K562 (cell line): ENCODE data around the gene ANHX. TPM values are rescaled to one million over a fixed set of nuclear protein-coding genes. Genes with fewer than 3 reads are reported as not detected.

Source experiments
- ATAC-seq: fragments of 200-7000 bp; cut with Tn5 transposase; 3 replicates; pipeline ENCODE4 v1.9.1; 2020; ENCODE audit warnings: moderate library complexity
- BruUV-seq: library from RNA; stranded (reverse); fragments of 400-500 nt; replicated peaks from 2 replicates; lab custom pipeline; 2021; lab: Mats Ljungman, UMichigan
- CTCF ChIA-PET: fragments of 300-600 bp; formaldehyde crosslinking; extraction: SDS; loops from one replicate; lab custom pipeline; 2021; ENCODE audit warnings: low intra/inter-chr PET ratio; lab: Yijun Ruan, JAX
- POLR2A ChIA-PET: fragments of 300-600, 350-650 bp; sonication (Branson Sonifier 250); formaldehyde crosslinking; extraction: SDS; loops from one replicate; lab custom pipeline; 2021; ENCODE audit warnings: antibody characterized with exemption, inconsistent platforms; lab: Yijun Ruan, JAX
- DNase-seq, 4 experiments: peaks; one replicate each; pipeline versions ENCODE4 v3.0.0 to v3.0.0-alpha.2; 2011 to 2018; ENCODE audit warnings: low spot score in 3 of 4, mixed read lengths in 3 of 4; ENCODE audit errors: extremely low read depth in 1 of 4
- FAIRE-seq: peaks from 2 replicates; lab custom pipeline; 2011; peaks lifted over from hg19 to GRCh38; lab: Jason Lieb, UNC
- H2AFZ ChIP-seq: 2 replicates; pipeline ENCODE4 v1.6.0; 2011; ENCODE audit warnings: low read depth, low read length, control low read depth, inconsistent platforms
- H3K27ac ChIP-seq: fragments of 200-600 bp; 3 replicates; pipeline ENCODE4 v1.8.0; 2011; ENCODE audit warnings: low read depth, mild to moderate bottlenecking, control low read depth, inconsistent platforms, low read length, moderate library complexity, mixed read lengths; ENCODE audit errors: extremely low read depth
- H3K27me3 ChIP-seq, 2 experiments: fragments of 300-600 bp in 1 of 2; 2 replicates in 1 of 2; 3 replicates in 1 of 2; pipeline versions ENCODE4 v1.6.0 to v1.8.0; 2011; ENCODE audit warnings: inconsistent platforms in 2 of 2, low read length in 2 of 2, mild to moderate bottlenecking in 1 of 2, mixed read lengths in 1 of 2, moderate library complexity in 1 of 2; ENCODE audit not compliant: control insufficient read depth in 2 of 2, insufficient read depth in 2 of 2
- H3K36me3 ChIP-seq: fragments of 300-600 bp; 3 replicates; pipeline ENCODE4 v1.8.0; 2011; ENCODE audit warnings: mild to moderate bottlenecking, low read length, inconsistent platforms; ENCODE audit not compliant: control insufficient read depth, insufficient read depth
- H3K4me1 ChIP-seq, 2 experiments: fragments of 200-600 bp in 1 of 2; replicated peaks in 1 of 2; 2 replicates in 1 of 2; 3 replicates in 1 of 2; pipeline versions ENCODE4 v1.5.1 to v1.8.0; 2011; ENCODE audit warnings: inconsistent platforms in 2 of 2, low read length in 2 of 2, mild to moderate bottlenecking in 1 of 2, mixed read lengths in 1 of 2, moderate library complexity in 1 of 2; ENCODE audit not compliant: control insufficient read depth in 2 of 2, insufficient read depth in 2 of 2
- H3K4me2 ChIP-seq: 2 replicates; pipeline ENCODE4 v1.6.1; 2011; ENCODE audit warnings: low read length, control low read depth, inconsistent platforms, mixed read lengths; ENCODE audit not compliant: insufficient read depth
- H3K4me3 ChIP-seq: fragments of 200-600 bp; sonication (generic), shearing (Covaris generic); 2 replicates; pipeline ENCODE4 v1.5.1; 2016; ENCODE audit warnings: control low read depth, inconsistent platforms
- H3K79me2 ChIP-seq: fragments of 200-600 bp; 3 replicates; pipeline ENCODE4 v1.8.0; 2011; ENCODE audit warnings: low read length, inconsistent platforms; ENCODE audit not compliant: control insufficient read depth, insufficient read depth
- H3K9ac ChIP-seq, 2 experiments: 2 replicates each; pipeline versions ENCODE4 v1.6.0 to v1.6.1; 2011; ENCODE audit warnings: low read depth in 2 of 2, low read length in 2 of 2, control low read depth in 1 of 2, inconsistent platforms in 1 of 2, mild to moderate bottlenecking in 1 of 2, mixed read lengths in 1 of 2; ENCODE audit not compliant: insufficient read depth in 1 of 2
- H3K9me1 ChIP-seq: one replicate; pipeline ENCODE4 v1.6.0; 2011; ENCODE audit warnings: inconsistent platforms, mild to moderate bottlenecking, low read length, moderate library complexity; ENCODE audit not compliant: control insufficient read depth, insufficient read depth
- H3K9me3 ChIP-seq: replicated peaks from 2 replicates; pipeline ENCODE4 v1.5.1; 2011; ENCODE audit warnings: low read depth, low read length, inconsistent platforms; ENCODE audit not compliant: control insufficient read depth, insufficient read depth
- H4K20me1 ChIP-seq: replicated peaks from 2 replicates; pipeline ENCODE4 v1.6.1; 2011; ENCODE audit warnings: low read length, inconsistent platforms, mixed read lengths; ENCODE audit not compliant: control insufficient read depth, insufficient read depth
- ADNP ChIP-seq: fragments of 200-800 bp; sonication (Bioruptor generic); IDR thresholded peaks from 2 replicates; pipeline ENCODE4 v1.6.1; 2016; ENCODE audit warnings: missing genetic modification characterization, missing compliant biosample characterization
- CBFB ChIP-seq: sonication (generic); formaldehyde crosslinking; IDR thresholded peaks from 2 replicates; pipeline ENCODE4 v1.4.0; 2020; ENCODE audit warnings: mild to moderate bottlenecking, missing genetic modification reagents
- CBX2 ChIP-seq: fragments of 200-600 bp; sonication (generic); IDR thresholded peaks from one replicate; pipeline ENCODE4 v1.6.1; 2012; ENCODE audit warnings: mild to moderate bottlenecking, low read length, inconsistent platforms; ENCODE audit not compliant: insufficient read depth, poor library complexity, severe bottlenecking
- CEBPB ChIP-seq: fragments of 450-650 bp; IDR thresholded peaks from 2 replicates; pipeline ENCODE4 v1.6.1; 2016; ENCODE audit warnings: missing genetic modification characterization, missing compliant biosample characterization
- HDAC6 ChIP-seq: IDR thresholded peaks from 2 replicates; pipeline ENCODE4 v1.6.1; 2012; ENCODE audit warnings: low read depth, mild to moderate bottlenecking, control low read depth, inconsistent platforms, low read length, moderate library complexity
- HIVEP1 ChIP-seq: fragments of 250-450 bp; sonication (Bioruptor Pico); IDR thresholded peaks from 2 replicates; pipeline ENCODE4 v1.4.0; 2020; ENCODE audit warnings: mild to moderate bottlenecking
- SREBF2 ChIP-seq: sonication (generic); formaldehyde crosslinking; IDR thresholded peaks from 2 replicates; pipeline ENCODE4 v1.4.0; 2020; ENCODE audit warnings: mild to moderate bottlenecking, missing genetic modification reagents
- ZNF785 ChIP-seq: fragments of 250-450 bp; sonication (Bioruptor Pico); IDR thresholded peaks from 2 replicates; pipeline ENCODE4 v1.4.0; 2020; ENCODE audit warnings: mild to moderate bottlenecking
- WGBS: fragments of 100-300 bp; shearing (Covaris generic); methylation state at CpG from one replicate; pipeline ENCODE4 v1.1.6; 2016; ENCODE audit warnings: low coverage, mixed read lengths; ENCODE audit not compliant: insufficient coverage; ENCODE audit errors: missing lambda C conversion rate; 5-methylcytosine and 5-hydroxymethylcytosine counted together
- in situ Hi-C: fragments of 300-500 bp; cut with MboI; formaldehyde crosslinking; loops from 4 replicates; pipeline ENCODE4 v1.15.0; 2018; ENCODE audit warnings: inconsistent platforms, mixed read lengths
- intact Hi-C: fragments of 100-400 bp; cut with micrococcal nuclease; formaldehyde crosslinking; loops from 2 replicates; pipeline ENCODE4 v1.14.2; 2022
- polyA plus RNA-seq, 8 experiments: library from polyadenylated mRNA; depleted of rRNA in 4 of 8; stranded (reverse) in 5 of 8; unstranded in 3 of 8; fragments of >200 nt; fragmentation: Nextera tagmentation in 2 of 8; fragmentation: Illumina TruSeq in 1 of 8; extraction: Ambion mirVana in 2 of 8; extraction: Trizol in 1 of 8; gene quantifications; 2 replicates each; pipeline versions ENCODE4 v1.2.1 to v1.2.3, GENCODE V29; 2011 to 2014; ENCODE audit warnings: inconsistent platforms in 1 of 8, missing spikeins in 1 of 8
- total RNA-seq, 7 experiments: library from RNA; depleted of rRNA in 6 of 7; stranded (reverse); fragments of >200 nt in 6 of 7; fragmentation: Illumina TruSeq in 2 of 7; extraction: Trizol in 2 of 7; gene quantifications; 2 replicates each; pipeline versions ENCODE4 v1.2.1 to v1.2.3, GENCODE V29; 2011 to 2021; ENCODE audit warnings: low replicate concordance in 1 of 7
- TF ChIP-seq, protein P1 (sequence below), 2 experiments: IDR thresholded peaks; 2 replicates each; pipeline ENCODE4 v1.6.1; 2012; ENCODE audit warnings: improper control_type of control experiment in 2 of 2, low read depth in 2 of 2, low read length in 2 of 2, borderline replicate concordance in 1 of 2
- TF ChIP-seq, protein P2 (sequence below): fragments of 250-450 bp; sonication (Bioruptor Pico); IDR thresholded peaks from 2 replicates; pipeline ENCODE4 v1.4.0; 2020; ENCODE audit warnings: mild to moderate bottlenecking, moderate library complexity
- TF ChIP-seq, protein P3 (sequence below): sonication (generic); formaldehyde crosslinking; IDR thresholded peaks from 2 replicates; pipeline ENCODE4 v1.8.1; 2023; ENCODE audit warnings: missing genetic modification reagents, mild to moderate bottlenecking, borderline replicate concordance
- TF ChIP-seq, protein P4 (sequence below), 3 experiments: IDR thresholded peaks in 2 of 3; conservative IDR thresholded peaks in 1 of 3; 2 replicates each; pipeline ENCODE4 v1.5.1; 2011 to 2012; ENCODE audit warnings: low read length in 3 of 3, mild to moderate bottlenecking in 3 of 3, control low read depth in 2 of 3, improper control_type of control experiment in 1 of 3, inconsistent platforms in 1 of 3, low read depth in 1 of 3, mixed read lengths in 1 of 3, moderate library complexity in 1 of 3; ENCODE audit not compliant: insufficient read depth in 2 of 3

Gene ANHX
- total and polyA plus RNA-seq, 9 of the 15 experiments (the other 6 are each of a cell fraction or from before 2014, with no cell fraction given) = not detected

DNA sequence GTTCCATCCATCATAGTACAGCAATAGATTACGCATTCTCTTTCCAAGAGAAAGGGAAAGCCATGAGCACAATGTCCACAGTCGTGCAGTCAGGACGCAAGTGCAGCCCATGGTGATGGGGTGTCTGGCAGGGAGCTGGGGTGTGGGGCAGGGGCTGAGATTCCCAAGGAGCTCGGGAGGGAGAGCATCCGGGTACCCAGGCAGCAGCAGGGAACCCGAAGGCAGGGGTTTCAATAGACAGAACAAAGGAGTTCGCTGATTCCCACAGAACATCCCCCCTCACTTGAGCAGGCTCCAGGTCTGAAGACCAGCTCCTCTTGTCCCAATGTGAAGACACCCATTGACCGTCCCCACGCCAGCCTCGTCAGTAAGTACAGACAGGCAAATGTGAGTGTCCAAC, 13.5 kb downstream of the ANHX start:
- BruUV-seq = no TSS peak
- in situ Hi-C loops = no loop called here
- POLR2A ChIA-PET = no interaction called here
- TF ChIP-seq HDAC6 (no peak), CBX2 (no peak), SREBF2 (no peak), ZNF785 (no peak), CBFB (no peak), CEBPB (no peak), HIVEP1 (no peak), ADNP (tag) (no peak)
- TF ChIP-seq, protein P1, sequence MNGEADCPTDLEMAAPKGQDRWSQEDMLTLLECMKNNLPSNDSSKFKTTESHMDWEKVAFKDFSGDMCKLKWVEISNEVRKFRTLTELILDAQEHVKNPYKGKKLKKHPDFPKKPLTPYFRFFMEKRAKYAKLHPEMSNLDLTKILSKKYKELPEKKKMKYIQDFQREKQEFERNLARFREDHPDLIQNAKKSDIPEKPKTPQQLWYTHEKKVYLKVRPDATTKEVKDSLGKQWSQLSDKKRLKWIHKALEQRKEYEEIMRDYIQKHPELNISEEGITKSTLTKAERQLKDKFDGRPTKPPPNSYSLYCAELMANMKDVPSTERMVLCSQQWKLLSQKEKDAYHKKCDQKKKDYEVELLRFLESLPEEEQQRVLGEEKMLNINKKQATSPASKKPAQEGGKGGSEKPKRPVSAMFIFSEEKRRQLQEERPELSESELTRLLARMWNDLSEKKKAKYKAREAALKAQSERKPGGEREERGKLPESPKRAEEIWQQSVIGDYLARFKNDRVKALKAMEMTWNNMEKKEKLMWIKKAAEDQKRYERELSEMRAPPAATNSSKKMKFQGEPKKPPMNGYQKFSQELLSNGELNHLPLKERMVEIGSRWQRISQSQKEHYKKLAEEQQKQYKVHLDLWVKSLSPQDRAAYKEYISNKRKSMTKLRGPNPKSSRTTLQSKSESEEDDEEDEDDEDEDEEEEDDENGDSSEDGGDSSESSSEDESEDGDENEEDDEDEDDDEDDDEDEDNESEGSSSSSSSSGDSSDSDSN (IDR thresholded peaks at IDR 0.05; ENCODE audit: borderline replicate concordance in 1 of 2, low read depth in 2 of 2, low read length in 2 of 2) = no peak
- TF ChIP-seq, protein P2, sequence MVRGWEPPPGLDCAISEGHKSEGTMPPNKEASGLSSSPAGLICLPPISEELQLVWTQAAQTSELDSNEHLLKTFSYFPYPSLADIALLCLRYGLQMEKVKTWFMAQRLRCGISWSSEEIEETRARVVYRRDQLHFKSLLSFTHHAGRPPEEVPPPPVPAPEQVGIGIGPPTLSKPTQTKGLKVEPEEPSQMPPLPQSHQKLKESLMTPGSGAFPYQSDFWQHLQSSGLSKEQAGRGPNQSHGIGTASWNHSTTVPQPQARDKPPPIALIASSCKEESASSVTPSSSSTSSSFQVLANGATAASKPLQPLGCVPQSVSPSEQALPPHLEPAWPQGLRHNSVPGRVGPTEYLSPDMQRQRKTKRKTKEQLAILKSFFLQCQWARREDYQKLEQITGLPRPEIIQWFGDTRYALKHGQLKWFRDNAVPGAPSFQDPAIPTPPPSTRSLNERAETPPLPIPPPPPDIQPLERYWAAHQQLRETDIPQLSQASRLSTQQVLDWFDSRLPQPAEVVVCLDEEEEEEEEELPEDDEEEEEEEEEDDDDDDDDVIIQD (CRISPR knock-in tag) = no peak
- TF ChIP-seq, protein P3, sequence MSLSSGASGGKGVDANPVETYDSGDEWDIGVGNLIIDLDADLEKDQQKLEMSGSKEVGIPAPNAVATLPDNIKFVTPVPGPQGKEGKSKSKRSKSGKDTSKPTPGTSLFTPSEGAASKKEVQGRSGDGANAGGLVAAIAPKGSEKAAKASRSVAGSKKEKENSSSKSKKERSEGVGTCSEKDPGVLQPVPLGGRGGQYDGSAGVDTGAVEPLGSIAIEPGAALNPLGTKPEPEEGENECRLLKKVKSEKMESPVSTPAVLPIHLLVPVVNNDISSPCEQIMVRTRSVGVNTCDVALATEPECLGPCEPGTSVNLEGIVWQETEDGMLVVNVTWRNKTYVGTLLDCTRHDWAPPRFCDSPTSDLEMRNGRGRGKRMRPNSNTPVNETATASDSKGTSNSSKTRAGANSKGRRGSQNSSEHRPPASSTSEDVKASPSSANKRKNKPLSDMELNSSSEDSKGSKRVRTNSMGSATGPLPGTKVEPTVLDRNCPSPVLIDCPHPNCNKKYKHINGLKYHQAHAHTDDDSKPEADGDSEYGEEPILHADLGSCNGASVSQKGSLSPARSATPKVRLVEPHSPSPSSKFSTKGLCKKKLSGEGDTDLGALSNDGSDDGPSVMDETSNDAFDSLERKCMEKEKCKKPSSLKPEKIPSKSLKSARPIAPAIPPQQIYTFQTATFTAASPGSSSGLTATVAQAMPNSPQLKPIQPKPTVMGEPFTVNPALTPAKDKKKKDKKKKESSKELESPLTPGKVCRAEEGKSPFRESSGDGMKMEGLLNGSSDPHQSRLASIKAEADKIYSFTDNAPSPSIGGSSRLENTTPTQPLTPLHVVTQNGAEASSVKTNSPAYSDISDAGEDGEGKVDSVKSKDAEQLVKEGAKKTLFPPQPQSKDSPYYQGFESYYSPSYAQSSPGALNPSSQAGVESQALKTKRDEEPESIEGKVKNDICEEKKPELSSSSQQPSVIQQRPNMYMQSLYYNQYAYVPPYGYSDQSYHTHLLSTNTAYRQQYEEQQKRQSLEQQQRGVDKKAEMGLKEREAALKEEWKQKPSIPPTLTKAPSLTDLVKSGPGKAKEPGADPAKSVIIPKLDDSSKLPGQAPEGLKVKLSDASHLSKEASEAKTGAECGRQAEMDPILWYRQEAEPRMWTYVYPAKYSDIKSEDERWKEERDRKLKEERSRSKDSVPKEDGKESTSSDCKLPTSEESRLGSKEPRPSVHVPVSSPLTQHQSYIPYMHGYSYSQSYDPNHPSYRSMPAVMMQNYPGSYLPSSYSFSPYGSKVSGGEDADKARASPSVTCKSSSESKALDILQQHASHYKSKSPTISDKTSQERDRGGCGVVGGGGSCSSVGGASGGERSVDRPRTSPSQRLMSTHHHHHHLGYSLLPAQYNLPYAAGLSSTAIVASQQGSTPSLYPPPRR (CRISPR knock-in tag) = no peak
- TF ChIP-seq, protein P4, sequence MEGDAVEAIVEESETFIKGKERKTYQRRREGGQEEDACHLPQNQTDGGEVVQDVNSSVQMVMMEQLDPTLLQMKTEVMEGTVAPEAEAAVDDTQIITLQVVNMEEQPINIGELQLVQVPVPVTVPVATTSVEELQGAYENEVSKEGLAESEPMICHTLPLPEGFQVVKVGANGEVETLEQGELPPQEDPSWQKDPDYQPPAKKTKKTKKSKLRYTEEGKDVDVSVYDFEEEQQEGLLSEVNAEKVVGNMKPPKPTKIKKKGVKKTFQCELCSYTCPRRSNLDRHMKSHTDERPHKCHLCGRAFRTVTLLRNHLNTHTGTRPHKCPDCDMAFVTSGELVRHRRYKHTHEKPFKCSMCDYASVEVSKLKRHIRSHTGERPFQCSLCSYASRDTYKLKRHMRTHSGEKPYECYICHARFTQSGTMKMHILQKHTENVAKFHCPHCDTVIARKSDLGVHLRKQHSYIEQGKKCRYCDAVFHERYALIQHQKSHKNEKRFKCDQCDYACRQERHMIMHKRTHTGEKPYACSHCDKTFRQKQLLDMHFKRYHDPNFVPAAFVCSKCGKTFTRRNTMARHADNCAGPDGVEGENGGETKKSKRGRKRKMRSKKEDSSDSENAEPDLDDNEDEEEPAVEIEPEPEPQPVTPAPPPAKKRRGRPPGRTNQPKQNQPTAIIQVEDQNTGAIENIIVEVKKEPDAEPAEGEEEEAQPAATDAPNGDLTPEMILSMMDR (IDR thresholded peaks at IDR 0.05 in 2 of 3, conservative IDR thresholded peaks at IDR 0.05 in 1 of 3; ENCODE audit: insufficient read depth in 2 of 3, low read depth in 1 of 3, low read length in 3 of 3) = no peak

More for the DNA sequence above, 13.5 kb downstream of the ANHX start:
- ATAC-seq = no peak
- H3K9me1 ChIP-seq = no peaks in the 10 kb centered on the region
- WGBS = 2% methylated on average over 10 of the region's 10 CpGs
- H3K79me2 ChIP-seq = no peaks in the 10 kb centered on the region
- intact Hi-C loops = no loop called here
- H4K20me1 ChIP-seq = no peaks in the 10 kb centered on the region
- no peak overlapping the region for H3K9ac ChIP-seq
- H2AFZ ChIP-seq = no peak overlapping the region
- H3K27me3 ChIP-seq = no peaks in the 10 kb centered on the region
- CTCF ChIA-PET = no interaction called here
- no peaks in the 10 kb centered on the region for H3K4me1 ChIP-seq
- DNase-seq = no peak
- no peak for FAIRE-seq
- H3K36me3 ChIP-seq = no peaks in the 10 kb centered on the region
- H3K27ac ChIP-seq = no peak overlapping the region
- no peak overlapping the region for H3K4me3 ChIP-seq
- peaks cover 1% of the 10 kb centered on the region; the same call in 1 of the 2 replicates for H3K9me3 ChIP-seq
- H3K4me2 ChIP-seq = no peak overlapping the region
